Caki2 (cell line): ENCODE results near the gene CELA2B. TPM values are rescaled to one million over a fixed set of nuclear protein-coding genes. Genes with fewer than 3 reads are reported as not detected.
"Not testable (repeated sequence)": the region's sequence is repeated elsewhere in the genome, so short reads cannot be mapped to it uniquely, and the experiment has no call there.

Source experiments
- DNase-seq: peaks from one replicate; pipeline ENCODE4 v3.0.0-alpha.2; 2015; ENCODE audit warnings: low read depth
- in situ Hi-C: cut with HindIII; loops from 2 replicates; pipeline ENCODE4 v1.10.0; 2016; ENCODE audit warnings: low sequenced_read_pairs, low pct_unique_long_range_greater_than_20kb, mixed read lengths
- total RNA-seq: library from RNA; depleted of rRNA; stranded (reverse); fragments of >200 nt; shearing (Covaris generic); gene quantifications from 2 replicates; pipeline ENCODE4 v1.2.3, GENCODE V29; 2014; ENCODE audit warnings: low replicate concordance

CELA2B gene
- total RNA-seq, 1 experiment from 2014 or later, result not detected

DNA sequence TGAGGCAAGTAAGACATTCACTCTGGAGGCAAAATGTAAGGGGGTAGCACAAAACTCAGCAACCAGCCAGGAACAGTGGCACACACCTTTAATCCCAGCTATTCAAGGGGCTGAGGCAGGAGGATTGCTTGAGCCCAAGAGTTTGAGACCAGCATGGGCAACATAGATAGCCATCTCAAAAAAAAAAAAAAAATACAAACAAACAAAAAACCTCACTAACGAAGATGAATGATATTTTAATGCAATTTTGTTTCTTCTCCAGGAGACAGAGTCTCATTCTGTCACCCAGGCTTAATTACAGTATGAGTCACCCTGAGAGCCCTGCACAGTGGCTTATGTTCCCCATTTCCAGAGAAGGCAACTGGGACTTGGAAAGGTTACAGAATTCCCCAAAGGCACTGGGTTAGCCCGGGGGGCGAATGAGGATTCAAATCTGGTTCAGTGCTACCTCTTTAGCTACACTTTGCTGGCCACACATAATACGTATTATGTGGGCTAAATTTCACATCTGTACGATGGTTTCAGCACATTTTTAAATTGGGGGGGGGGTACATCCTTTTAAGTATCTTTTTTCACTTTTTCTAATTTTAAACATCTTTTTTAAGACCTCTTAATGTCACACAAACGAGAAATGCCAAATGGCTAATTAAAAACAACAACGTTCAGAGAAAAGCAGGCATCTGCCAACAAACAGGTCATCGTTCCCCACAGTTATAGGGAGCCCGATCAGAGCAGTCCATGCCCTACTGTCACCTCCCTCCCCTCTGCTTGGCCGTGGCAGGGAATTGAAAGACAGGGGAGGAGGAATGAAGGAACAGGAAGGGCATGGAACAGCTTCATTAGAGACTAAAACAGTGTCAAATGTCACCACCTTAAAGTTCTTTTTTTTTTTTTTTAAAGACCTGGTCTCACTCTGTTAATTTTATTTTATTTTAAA is 15.9 kb upstream of the CELA2B start:
- DNase-seq, result peak; percentile 13
- in situ Hi-C loops, result no loop called here

DNA sequence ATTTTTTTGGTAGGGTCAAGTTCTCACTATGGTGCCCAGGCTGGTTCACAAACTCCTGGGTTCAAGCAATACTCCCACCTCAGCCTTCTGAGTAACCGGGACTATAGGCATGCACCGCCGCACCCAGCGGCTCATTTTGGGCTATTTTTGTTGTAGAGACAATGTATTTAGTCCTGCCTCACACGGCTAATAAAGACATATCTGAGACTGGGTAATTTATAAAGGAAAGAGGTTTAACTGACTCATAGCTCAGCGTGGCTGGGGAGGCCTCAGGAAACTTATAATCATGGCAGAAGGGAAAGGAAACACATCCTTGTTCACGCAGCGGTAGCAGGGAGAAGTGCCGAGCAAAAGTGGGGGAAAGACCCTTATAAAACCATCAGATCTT is 15.2 kb upstream of the CELA2B start:
- in situ Hi-C loops, result no loop called here
- no peak for DNase-seq

DNA sequence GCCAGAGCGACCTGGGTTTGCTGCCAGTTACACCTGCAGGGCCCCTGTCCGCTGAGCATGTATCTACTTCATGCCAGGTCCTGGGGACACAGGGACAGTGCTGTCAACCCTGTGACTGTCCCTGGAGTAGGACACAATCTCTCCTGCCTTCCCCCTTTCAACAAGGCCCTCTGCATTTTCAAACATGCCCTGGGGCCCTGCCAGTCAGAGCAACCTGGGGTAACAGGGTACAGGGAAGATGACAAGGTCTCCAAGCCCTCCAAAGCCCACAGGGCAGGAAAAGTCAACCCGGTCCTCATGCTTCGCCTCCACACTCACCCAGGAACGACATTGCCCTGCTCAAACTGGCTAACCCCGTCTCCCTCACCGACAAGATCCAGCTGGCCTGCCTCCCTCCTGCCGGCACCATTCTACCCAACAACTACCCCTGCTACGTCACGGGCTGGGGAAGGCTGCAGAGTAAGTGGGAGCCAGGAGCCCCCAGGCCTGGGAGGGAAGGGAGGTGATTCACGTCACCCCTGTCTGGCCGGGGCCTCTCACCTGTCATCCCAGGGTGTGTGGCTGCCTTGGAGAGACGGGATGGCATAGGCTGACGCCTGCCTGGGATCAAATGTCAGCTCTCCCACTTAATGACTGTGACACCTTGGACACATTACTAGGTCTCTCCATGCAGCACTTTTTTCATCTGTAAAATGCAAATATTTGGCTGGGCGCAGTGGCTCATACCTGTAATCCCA is 12.7 kb upstream of the CELA2B start:
- DNase-seq, in situ Hi-C loops: not testable (repeated sequence)

DNA sequence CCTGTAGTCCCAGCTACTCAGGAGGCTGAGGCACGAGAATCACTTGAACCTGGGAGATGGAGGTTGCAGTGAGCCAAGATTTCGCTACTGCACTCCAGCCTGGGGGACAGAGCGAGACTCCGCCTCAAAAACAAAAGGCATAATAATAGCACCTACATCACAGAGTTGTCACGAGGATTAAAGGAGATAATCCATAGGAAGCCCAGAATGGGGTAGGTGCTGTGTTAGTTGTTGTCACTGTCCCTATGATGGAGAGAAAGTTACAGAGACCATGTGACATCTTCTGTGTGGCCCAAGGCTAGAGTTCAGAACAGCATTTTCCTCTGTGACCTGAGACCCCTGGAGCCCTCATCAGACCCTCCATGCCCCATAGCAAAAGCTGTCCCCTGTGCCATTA is 12.0 kb upstream of the CELA2B start:
- DNase-seq, in situ Hi-C loops: not testable (repeated sequence)

DNA sequence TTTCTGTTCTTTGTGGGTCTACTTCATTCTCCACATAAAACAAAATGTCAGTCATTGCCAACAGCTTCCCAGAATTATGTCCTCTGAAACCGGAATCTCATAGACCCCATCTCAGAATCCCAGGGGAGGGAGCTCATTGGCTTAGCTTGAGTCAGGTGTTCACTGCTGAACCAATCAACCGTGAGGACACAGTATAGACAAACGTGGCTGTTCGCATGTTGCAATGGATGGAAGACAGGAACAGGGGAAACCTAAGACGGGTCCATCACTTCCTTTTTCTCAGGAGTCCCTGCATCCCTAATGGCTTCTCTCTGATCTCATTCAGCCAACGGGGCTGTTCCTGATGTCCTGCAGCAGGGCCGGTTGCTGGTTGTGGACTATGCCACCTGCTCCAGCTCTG is 10.2 kb upstream of the CELA2B start:
- no peak for DNase-seq
- in situ Hi-C loops, result no loop called here

DNA sequence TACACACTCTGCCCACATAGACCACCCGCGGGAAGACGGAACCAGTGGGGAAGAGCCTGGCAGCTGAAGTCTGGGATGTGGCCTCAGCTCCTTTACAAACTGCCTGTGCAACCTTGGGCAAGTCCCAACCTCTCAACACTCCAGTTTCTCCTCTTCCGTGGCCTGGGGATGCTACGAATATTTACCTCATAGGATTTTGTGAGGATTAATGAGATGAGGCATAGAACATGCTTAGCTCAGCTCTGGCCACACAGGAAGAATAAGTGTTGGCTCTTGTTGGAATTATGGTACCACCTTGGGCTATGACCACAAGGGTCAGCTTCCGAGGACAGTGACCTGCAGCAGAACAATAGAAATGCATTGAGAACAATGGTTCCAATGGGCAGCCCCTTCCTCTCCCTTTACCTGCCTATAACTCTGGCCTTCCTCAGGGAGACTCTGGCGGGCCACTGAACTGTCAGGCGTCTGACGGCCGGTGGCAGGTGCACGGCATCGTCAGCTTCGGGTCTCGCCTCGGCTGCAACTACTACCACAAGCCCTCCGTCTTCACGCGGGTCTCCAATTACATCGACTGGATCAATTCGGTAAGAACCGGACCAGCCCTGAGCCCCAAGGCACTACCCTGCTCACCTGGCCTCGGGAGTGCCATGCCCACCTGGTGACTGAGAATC is 8.8 kb upstream of the CELA2B start:
- DNase-seq, in situ Hi-C loops: not testable (repeated sequence)

DNA sequence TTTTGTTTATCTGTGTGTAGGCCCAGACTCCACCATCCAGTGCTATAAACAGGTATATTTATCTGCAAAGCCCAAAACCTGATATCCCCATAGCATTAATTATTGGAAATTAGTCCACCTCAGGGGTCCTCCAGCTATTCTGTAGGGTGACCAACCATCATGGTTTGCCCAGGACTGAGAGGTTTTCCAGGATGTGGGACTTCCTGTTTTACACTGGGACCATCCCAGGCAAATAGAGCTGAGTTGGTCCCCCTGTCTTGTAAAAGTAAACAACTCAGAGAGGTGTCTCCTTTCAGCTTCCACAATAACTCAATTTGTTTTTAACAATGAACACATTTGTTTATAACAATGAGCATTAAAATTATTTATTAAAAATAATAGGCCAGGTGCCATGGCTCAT is 7.8 kb upstream of the CELA2B start:
- DNase-seq, result no peak
- in situ Hi-C loops, result no loop called here

DNA sequence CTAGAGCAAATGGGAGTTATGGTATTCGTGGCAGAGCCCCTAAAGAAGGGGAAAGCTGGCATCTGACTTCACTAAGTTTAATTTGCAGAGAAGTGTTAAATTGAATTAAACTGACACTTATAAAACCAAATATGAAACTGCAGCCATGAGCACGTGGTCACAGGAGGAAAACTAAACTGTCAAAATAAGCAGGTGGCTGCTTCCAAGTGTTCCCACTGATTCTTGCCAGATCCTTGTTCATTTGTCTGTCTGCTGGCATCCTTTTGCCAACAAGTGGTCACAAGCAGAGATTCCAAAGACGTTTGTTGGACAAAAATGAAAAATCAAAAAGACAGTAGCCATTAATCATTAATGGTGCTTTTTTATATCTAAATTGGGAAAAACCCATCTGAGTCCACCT is 6.5 kb upstream of the CELA2B start:
- no peak for DNase-seq
- in situ Hi-C loops, result no loop called here

DNA sequence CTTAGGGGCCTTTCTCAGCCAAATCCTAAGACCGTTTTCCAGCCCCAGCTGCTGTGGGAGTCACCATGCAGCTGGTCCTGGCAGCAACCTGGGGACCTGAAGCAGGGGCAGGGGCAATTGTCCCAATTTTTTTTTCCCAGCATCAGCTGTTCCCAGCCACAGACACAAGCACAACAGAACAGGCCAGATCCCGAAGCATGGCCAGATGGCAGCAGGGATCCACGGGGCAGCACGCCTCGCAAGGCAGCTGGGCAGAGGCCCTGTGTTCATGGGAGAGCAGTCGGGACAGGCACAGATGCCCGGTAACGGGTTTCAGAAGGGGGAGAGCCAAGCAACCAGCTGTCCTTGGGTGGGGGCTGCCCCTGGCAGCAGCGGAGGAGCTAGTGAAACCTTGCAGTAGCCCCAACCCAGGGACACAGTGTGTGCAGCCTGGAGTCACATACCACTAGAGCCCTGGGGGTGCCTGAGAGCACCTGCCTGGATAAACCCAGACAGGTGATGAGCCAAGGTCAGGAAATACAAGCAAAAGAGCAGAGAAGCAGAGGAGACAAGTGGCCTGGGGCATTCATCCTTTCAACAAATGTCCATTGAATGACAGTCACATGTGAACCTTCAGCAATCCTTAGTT is 6.0 kb upstream of the CELA2B start:
- in situ Hi-C loops, DNase-seq: not testable (repeated sequence)

DNA sequence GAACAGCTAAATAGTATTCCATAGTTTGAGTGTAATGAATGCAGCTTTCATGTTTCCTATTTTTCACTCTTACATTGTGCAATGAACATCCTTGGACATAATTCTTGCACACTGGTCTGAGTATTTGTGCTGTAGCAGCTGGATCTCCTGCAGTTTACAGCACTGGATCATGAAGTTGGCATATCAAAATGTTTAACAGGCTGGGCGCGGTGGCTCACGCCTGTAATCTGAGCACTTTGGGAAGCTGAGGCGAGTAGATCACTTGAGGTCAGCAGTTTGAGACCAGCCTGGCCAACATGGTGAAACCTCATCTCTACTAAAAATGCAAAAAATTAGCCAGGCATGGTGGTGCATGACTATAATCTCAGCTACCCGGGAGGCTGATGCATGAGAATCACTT is 4.8 kb upstream of the CELA2B start:
- in situ Hi-C loops, DNase-seq: not testable (repeated sequence)

DNA sequence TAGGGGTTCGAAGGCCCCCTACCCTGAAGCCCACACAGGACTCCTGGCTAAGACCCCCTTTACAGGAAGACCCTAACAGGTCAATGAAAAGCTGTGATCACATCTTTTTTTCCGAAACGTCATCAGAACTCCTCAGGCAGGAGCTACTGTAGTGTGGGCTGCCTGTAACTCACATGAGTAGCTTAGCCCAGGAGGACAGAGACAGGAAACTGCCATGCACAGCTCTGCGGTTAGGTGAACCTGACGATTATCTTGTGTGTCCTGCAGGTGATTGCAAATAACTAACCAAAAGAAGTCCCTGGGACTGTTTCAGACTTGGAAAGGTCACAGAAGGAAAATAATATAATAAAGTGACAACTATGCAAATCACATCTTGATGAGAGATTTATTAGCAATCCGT is 4.2 kb upstream of the CELA2B start:
- DNase-seq, in situ Hi-C loops: not testable (repeated sequence)

DNA sequence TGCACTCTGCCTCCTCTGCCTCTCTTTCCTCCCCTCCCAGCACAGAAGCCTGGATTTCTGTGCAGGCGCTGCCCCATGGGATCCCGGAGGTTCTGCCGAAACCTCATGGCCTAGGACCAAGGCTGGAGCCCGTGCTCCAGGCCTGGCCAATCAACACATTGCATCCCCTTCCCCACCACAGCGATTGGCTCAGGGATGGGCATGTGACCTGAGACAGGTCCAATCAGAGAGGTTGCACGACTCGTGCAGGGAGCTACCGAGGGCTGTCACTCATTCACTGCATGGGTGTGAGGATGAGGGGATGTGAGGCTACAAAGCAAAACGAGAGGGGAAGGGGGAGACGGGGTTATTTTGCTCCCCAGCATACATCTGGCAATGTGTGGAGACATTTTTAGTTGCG is 3.3 kb upstream of the CELA2B start:
- in situ Hi-C loops, result no loop called here
- no peak for DNase-seq

DNA sequence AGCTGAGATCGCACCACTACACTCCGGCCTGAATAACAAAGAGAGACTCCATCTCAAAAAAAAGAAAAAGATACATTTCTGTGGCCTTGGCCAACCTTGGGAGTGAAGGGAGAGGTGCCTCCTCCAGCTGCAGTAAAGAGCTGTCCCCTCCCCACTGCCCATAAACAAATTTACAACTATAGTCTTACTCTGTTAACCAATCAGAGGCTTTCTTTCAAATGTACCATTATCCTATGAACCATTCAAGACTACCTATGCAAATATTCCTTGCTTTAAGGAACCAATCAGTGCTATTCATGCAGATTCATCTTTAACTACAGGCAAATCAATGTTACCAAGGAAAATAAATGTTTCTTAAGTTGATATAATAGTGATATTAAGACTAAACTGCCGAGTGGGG is 1.0 kb downstream of the CELA2B start:
- DNase-seq, result peak; percentile 30
- in situ Hi-C loops, result no loop called here

DNA sequence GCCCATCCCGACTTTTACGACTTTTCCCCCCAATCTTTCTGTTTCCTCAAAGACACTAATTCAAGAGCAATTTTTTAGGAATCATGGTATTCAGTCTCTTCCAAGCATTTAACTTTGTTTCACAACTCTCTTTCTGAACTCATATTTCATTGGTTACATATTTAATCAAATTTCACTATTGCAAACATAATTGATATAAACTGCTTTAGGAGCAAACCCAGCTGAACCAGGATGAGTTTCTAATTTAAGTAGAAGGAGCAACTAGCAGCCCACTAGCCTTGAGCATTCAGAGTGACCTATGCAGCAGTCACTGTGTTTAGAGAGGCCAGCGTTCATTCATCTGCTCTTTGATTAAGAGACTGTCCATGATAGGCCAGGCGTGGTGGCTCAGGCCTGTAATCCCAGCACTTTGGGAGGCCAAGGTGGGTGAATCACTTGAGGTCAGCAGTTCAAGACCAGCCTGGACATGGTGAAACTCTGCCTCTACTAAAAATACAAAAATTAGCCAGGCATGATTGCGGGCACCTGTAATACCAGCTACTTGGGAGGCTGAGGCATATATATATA is 1.8 kb downstream of the CELA2B start:
- in situ Hi-C loops, result no loop called here
- DNase-seq, result no peak

DNA sequence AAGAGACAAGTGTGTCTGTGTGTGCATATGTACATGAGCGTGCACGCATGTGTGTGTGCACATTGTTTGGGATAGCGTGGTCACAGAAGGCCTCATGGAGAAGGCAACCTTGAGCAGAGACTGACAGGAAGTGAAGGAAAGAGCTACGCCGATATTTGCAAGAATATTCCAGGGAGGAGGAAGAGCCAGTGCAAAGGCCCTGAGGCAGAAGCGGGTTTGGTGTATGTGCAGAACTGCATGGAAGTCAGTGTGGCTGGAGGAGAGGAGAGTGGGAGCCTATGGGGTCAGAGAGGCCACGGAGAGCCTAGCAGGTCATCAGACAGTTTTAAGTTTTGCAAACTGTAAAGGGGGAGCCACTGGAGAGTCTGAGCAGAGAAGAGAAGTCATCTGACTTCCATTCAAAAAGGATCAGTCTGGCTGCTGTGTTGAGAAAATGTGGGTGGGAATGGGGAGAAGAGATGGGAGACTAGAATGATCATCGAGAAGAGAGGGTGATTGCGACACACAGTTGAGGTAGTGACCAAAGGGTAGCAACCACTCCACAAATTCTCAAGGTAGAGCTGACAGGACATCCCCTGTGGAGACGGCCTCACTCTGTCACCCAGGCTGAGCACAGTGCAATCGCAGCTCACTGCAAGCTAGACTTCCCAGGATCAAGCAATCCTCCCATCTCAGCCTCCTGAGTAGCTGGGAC is 3.9 kb downstream of the CELA2B start:
- DNase-seq, result no peak
- in situ Hi-C loops, result no loop called here

DNA sequence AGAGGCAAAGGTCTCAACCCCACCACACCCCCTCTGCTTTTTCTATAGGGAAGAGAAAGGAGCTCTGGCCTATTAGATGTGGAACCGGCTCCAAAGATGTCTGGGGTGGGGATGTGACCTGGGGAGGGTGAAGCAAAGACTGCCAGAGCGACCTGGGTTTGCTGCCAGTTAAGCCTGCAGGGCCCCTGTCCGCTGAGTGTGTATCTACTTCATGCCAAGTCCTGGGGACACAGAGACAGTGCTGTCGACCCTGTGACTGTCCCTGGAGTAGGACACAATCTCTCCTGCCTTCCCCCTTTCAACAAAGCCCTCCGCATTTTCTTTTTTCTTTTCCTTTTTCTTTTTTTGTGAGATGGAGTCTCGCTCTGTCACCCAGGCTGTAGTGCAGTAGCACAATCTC is 6.6 kb downstream of the CELA2B start:
- in situ Hi-C loops, result not testable (repeated sequence)

DNA sequence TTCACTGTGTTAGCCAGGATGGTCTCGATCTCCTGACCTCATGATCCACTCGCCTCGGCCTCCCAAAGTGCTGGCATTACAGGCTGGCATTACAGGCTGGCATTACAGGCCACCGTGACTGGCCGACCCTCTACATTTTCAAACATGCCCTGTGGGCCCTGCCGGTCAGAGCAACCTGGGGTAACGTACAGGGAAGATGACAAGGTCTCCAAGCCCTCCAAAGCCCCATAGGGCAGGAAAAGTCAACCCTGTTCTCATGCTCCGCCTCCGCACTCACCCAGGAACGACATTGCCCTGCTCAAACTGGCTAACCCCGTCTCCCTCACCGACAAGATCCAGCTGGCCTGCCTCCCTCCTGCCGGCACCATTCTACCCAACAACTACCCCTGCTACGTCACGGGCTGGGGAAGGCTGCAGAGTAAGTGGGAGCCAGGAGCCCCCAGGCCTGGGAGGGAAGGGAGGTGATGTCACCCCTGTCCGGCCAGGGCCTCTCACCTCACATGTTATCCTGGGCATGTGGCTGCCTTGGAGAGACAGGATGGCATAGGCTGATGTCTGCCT is 7.2 kb downstream of the CELA2B start:
- DNase-seq, result not testable (repeated sequence)

More for the DNA sequence above, 6.6 kb downstream of the CELA2B start:
- not testable (repeated sequence) for DNase-seq

More for the DNA sequence above, 7.2 kb downstream of the CELA2B start:
- in situ Hi-C loops, result not testable (repeated sequence)
